NOMO-1 treated with dmso at 0.1 percent for 144 hours (cell line): ENCODE data around the gene IL17B.
A peak's percentile ranks its signal among the peaks of the same experiment; 100 is the strongest.

ENCODE experiments used
- DNase-seq: peaks from one replicate; lab custom pipeline; 2025; ENCODE audit not compliant: unreplicated experiment; lab: John Stamatoyannopoulos, UW

The IL17B gene

DNA sequence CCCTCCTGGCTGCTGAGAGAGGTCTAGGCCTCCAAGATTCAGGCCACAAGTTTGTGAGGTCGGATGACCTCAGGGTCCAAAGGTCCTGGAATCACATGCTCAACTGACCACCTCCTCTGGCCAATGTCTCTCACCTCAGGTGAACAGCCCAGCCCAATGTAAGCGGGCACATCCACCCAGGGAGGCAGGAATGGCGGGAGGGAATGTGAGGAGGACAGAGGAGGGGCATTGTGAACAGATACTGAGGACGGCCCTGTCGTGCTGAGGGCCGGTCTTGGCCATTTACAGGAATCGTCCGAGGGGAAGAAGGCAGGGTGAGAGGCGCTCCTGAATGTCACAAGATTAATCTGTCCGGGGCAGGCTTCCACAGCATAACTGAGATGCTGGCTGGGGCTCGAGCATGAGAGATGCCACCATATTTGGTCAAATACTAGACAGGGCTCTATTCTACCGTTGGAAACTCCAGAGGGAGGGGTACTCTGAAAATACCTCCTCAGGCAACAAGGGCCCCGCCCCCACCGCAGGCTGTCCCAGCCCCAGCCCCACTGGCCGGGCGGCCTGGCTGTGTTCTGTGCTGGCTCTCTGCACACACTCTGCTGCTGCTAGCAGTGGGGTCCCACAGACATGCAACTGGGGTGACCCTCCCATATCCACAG lies 1.5 kb upstream of the IL17B start:
- DNase-seq: no peak

DNA sequence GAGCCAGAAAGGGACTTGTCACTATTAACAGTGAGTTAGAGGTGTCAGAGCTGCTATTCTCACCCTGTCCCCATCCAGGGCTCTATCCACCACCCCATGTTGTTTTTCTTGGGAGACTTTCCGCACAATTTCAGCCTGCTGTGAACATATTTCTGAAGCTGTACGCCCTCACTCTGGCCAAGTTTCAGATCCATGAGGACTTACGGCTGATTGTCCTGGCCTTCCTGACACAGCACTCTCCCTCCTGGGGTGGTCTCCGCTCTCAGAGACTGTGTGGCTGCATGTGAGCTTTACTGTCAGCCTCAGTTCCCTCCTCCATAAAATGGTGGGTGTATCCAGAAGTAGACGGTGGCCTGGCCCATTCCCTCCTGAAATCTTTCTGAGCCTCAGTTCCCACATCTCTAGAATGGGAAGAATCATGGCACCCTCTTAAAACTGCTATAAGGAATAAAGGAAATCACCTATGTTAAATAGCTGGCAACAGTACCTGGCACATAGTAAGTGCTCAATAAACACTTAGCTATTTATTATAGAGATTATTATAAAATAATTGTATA lies 804 bp upstream of the IL17B start:
- no peak for DNase-seq

DNA sequence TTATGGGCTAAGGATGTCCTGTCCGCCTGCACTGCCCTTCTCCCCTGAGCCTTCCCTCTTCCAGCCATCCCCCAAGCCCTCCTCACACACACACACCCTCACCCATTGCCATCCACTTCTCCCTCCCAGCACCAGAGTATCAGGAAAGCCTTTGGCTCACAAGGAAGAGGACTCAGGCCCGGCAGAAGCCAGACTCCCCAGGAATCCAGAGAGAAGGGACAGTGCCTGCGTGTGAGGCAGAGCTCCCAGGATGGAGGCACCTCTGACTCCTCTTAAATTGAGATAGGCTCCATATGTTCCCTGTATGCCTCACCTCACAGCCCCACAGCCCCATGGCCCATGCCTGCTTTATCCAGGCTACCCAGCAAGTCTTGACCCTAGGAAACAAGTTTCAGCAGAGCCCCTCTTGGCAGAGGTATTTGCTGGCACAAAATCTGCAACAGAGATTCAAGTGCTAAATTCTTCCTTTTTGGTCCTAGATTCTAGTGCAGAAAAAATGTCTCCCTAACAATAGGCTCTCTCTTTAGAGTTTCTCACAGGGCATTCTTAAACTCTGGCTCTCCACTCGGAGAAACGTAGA lies 761 bp downstream of the IL17B start:
- DNase-seq: no peak

- no peak for DNase-seq
Observed at GRCh38 chr5:149376711-149377447, 2.2 kb downstream of the IL17B start.

DNA sequence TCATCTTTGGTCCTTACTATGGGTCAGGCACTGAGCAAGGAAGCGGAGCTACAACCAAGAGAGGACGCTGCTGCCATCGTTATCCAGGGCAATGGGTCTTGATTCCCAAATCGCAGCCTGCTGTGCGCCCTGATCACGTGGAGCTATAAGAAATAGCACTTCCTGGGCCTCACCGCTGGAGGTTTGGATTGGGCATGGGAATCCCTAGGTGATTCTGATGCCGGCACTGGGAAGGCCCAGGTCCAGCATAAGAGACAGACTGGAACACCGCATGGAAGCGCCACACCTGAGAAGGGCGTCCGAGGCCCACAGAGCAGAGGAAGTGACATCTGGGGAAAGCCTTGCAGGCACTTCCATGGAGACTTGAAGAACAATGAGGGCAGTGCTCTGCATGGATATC lies 3.0 kb downstream of the IL17B start:
- no peak for DNase-seq

DNA sequence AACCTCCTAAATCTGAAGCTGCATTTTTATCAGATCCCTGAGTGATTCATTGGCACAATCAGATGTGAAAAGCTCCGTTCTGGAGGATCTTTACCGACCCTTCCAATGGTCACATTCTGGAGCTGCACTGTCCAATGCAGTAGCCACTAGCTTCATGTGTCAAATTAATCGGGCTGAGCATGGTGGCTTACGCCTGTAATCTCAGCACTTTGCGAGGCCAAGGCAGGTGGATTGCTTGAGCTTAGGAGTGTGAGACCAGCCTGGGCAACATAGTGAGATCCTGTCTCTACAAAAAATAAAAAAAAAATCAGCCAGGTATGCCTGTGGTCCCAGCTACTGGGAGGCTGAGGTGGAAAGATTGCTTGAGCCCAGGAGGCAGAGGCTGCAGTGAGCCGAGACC lies 3.7 kb downstream of the IL17B start:
- DNase-seq: no peak

DNA sequence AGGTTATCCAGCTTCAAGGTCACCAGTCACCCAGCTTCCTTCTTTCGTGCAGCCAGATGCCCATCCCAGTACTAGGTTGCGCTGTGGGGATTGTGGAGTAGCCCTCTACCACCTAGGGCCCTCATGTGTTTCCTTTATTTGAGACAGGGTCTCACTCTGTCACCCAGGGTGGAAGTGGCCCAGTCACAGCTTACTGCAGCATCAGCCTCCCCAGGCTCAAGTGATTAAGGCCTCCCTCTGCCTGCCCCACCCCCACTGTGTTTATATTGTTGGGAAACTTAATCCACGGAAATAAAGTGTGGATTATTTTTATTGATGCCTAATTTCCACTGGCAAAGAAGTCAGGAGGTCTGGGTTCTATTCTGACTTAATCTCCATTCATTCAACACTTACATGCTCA lies 4.3 kb downstream of the IL17B start:
- DNase-seq: no peak

GRCh38 chr5:149374303-149374702 lies 4.8 kb downstream of the IL17B start:
- DNase-seq: no peak

DNA sequence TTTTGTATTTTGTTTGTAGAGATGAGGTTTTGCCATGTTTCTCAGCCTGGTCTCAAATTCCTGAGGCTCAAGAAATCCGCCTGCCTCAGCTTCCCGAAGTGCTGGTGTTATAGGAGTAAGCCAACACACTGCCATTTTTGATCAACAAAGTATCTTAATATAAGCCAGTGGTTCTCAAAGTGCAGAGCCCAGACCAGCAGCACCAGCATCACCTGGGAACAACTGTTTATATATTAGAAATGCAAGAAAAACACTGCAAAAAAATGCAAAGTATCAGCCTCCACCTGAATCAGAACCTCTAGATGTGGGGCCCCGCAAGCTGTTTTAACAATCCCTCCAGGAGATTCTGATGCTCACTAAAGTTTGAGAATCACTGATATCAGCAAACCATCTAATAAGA lies 6.2 kb downstream of the IL17B start:
- DNase-seq: no peak

DNA sequence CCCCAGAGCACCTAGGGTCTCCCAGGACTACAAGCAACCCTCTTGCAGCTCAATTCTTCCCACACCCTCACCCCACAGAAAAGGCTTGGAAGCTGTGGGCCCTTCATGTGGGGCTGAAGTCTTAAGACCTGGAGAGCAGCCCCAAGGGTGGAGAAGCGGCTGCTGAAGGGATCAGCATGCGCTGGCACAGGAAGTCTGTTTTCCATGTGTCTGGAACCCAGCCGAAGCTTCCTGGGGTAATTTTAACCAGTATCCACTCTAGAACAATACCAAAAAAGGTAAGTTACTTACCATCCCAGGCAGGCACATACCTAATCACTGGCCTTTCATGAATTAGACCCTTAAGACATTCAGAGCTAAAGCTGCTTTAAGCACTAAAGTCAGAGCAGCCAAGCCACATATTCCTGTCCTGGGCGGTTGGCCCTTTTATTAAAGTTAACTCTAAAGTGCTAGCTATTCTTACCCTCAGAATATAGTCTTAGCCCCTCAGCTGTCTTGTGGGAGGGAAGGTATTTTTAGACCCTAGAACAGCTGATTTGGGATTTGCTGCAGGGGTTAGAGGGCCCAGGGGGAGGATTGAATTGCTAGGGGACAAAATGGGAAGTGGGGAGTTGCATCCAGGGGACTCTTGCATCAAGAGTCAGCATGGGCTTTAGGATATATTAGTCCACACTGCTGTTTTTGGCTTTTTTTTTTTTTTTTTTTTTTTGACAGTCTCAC lies 6.9 kb downstream of the IL17B start:
- no peak for DNase-seq

GRCh38 chr5:149371296-149371962 lies 7.7 kb downstream of the IL17B start:
- no peak for DNase-seq

DNA sequence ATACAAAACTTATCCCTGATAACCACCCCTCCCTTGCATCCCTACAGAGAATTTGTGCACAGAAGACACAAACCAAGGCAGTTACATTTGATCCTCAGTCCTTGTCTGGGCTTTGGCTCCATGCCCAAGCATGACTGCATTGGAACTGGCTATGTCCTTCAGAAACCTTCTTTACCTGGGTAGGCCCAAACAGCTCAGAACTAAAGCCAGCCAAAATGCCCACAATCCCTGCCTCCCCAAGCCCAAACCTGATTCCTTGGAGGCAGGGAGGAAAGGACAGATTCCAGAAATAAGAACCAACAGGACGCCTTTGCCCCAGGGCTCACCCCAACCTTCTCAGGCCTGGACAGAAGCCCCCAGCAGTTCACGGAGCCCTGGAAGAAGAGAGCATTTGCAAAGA lies 8.2 kb downstream of the IL17B start:
- DNase-seq: no peak

DNA sequence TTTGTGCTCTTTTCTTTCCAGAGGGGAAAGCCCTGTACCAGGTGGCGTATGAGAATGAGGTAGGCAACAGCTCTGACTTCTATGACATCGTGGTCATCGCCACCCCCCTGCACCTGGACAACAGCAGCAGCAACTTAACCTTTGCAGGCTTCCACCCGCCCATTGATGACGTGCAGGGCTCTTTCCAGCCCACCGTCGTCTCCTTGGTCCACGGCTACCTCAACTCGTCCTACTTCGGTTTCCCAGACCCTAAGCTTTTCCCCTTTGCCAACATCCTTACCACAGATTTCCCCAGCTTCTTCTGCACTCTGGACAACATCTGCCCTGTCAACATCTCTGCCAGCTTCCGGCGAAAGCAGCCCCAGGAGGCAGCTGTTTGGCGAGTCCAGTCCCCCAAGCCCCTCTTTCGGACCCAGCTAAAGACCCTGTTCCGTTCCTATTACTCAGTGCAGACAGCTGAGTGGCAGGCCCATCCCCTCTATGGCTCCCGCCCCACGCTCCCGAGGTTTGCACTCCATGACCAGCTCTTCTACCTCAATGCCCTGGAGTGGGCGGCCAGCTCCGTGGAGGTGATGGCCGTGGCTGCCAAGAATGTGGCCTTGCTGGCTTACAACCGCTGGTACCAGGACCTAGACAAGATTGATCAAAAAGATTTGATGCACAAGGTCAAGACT lies 11.0 kb downstream of the IL17B start:
- DNase-seq: no peak

DNA sequence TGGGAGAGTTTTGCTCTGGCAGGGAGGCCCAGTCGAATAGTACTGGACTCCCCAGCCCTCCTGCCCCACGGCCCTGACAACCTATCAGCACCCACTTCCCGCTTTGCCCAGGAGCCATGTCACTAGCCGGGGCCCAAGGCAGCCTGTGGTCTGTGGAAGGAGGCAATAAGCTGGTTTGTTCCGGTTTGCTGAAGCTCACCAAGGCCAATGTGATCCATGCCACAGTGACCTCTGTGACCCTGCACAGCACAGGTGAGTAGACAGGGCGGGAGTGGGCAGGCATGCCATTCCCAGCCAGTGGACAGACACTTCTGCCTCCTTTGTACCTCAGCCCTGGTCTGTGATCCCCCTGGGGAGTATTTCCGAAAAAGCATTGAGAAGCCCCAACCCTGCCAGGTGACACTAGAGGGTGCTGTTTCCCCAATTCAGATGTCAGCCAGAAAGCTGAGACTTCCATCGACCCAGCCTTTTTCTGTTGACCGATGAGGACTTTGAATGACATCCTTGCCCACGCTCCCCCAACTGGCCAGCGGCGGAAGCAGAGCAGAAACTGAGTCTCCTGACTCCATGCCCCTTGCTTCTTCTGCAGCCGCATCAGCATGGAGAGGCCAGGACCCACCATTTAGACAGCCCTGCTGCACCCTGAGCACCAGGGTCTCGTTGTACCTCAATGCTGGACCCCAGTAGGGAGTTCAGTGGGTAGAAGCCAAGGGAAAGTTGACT lies 11.7 kb downstream of the IL17B start:
- peak; percentile 54 for DNase-seq

DNA sequence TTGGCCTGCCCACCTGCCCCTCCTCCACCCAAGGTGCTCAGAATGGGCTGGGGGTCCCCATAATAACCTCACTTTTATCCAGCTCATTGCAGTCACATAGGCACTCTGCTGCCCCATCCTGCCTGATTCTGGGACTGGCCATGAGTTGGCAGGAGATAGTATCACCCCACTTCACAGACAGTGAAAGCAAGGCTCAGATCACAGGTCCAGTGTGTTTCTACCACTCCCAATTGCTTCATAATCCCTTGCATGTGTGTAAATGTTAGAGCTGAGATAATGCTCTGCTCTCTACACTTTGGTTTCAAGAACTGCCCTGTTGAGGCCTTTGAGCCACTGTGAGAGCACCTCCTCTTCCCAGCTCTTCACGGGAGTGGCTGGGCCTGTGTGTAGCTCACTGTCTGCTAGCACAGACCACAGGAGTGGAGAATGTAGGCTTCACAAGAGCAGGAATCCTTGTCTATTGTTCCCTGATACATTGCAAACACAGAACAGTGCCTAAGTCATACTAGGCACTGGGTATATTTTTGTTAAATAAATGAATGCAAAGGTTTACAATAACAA lies 12.8 kb downstream of the IL17B start:
- DNase-seq: no peak

DNA sequence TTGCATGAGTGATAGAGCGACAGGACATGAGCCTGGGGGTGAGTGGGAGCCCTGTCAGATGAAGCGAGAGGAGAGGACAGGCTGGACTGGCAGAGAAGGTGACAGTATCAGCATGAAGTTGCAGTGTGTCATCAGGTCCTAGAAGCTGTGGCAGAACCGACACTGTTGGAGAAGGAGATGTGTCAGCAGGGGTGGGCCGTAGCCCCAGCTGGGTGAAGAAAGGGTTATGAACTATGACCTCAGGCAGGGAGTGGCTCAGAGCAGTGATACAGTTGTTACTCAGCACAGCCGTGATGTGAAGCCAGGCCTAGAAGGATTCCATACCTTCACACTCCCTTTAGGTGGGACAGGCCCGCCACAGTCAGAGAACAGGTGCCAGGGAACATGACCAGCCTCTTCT lies 13.7 kb downstream of the IL17B start:
- no peak for DNase-seq

DNA sequence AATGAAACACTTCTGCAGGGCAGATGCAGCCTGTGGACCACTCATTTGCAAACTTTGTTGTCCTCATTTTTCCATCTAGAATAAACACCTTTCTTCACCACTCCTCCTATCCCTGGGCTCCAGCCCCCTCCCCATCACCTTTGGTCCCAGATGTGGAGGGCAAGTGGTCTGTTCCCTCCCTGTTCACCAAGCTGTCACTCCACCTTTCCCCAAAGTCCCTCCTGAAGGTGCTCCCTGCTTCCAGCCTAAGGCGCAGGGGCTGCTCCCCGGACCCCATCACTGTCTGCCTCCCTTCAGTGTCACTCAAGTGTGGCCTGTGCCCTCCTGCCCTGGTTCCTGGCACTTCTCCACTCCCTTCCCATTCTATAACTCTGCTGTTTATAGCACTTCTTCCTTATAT lies 14.4 kb downstream of the IL17B start:
- no peak for DNase-seq

- no peak for DNase-seq
Observed at GRCh38 chr5:149363936-149364335, 15.2 kb downstream of the IL17B start.

- no peak for DNase-seq
Observed at GRCh38 chr5:149363358-149363757, 15.7 kb downstream of the IL17B start.

DNA sequence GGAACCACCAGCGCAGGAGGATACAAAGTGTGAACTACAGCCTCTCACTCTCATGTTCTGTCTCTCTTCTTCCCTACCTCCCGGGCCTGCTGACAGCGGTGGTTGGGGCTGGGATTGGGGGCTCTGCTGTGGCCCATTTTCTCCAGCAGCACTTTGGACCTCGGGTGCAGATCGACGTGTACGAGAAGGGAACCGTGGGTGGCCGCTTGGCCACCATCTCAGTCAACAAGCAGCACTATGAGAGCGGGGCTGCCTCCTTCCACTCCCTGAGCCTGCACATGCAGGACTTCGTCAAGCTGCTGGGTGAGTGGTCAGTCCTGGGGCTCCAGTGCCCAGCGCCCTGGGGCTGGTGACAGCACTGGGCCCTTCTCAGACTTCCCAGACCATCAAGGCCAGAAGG lies 16.6 kb downstream of the IL17B start:
- no peak for DNase-seq
